SK-N-MC (cell line): Measurements from ENCODE around the gene WDR4.

Source experiments
- EZH2 ChIP-seq: fragments of 200-600 bp; sonication (generic); IDR thresholded peaks from one replicate; pipeline ENCODE4 v1.6.1; 2017; ENCODE audit warnings: antibody characterized with exemption
- POLR2AphosphoS5 ChIP-seq: IDR thresholded peaks from 2 replicates; pipeline ENCODE4 v1.6.1; 2012; ENCODE audit warnings: mild to moderate bottlenecking, low read depth, low read length, borderline replicate concordance

DNA sequence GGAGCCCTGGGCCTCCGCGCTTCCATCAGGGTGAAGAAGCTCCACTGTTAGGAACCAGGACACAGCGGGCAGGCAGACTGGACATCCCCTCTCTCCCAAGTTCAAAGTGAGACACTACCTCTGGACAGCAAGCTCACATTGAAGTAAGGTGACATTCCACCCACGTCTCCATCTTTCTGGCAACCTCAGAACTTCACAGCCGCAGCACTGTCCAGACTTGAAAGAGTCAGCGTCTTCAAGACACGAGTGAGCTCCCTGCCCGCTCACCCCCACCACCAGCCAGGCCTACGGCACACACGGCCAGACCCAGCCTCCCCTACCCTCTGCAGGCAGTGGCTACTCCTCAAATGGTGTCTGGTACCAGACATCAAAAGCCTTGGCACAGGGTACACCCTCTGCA is 11.1 kb downstream of the WDR4 start:
- TF ChIP-seq EZH2 = no peak
- TF ChIP-seq POLR2AphosphoS5 = no peak
